LNCaP clone FGC (cell line): ENCODE results near the gene C12orf43.

Experiments used
- DNase-seq: peaks from one replicate; pipeline ENCODE4 v3.0.0-alpha.2; 2011; ENCODE audit warnings: low read depth
- H3K4me3 ChIP-seq: 2 replicates; pipeline ENCODE4 v1.5.1; 2011; ENCODE audit warnings: mild to moderate bottlenecking, low read depth, low read length, control low read depth
- CTCF ChIP-seq: IDR thresholded peaks from 2 replicates; pipeline ENCODE4 v1.5.1; 2012; ENCODE audit warnings: mild to moderate bottlenecking; ENCODE audit not compliant: control insufficient read depth, insufficient read depth; ENCODE audit errors: extremely low read depth

C12orf43 gene

GRCh38 chr12:120999191-121000120, 16.8 kb downstream of the C12orf43 start:
- no peak overlapping the region for H3K4me3 ChIP-seq
- no peak for DNase-seq

GRCh38 chr12:120998435-120998834, 17.9 kb downstream of the C12orf43 start:
- no peak for DNase-seq
- no peak for TF ChIP-seq CTCF

More at GRCh38 chr12:120999191-121000120, 16.8 kb downstream of the C12orf43 start:
- TF ChIP-seq CTCF = no peak

GRCh38 chr12:120997448-120997847, 18.8 kb downstream of the C12orf43 start:
- no peak overlapping the region for H3K4me3 ChIP-seq
- no peak for TF ChIP-seq CTCF
- DNase-seq = no peak

More at GRCh38 chr12:120998435-120998834, 17.9 kb downstream of the C12orf43 start:
- H3K4me3 ChIP-seq = no peak overlapping the region

- no peak overlapping the region for H3K4me3 ChIP-seq
- no peak for DNase-seq
- TF ChIP-seq CTCF = no peak
These were observed 20.0 kb downstream of the C12orf43 start for GRCh38 chr12:120996133-120996746.

- no peak overlapping the region for H3K4me3 ChIP-seq
- no peak for DNase-seq
- TF ChIP-seq CTCF = no peak
These were observed 21.5 kb downstream of the C12orf43 start for GRCh38 chr12:120994589-120995337.

GRCh38 chr12:120994059-120994458, 22.2 kb downstream of the C12orf43 start:
- no peak for DNase-seq
- TF ChIP-seq CTCF = no peak
- no peak overlapping the region for H3K4me3 ChIP-seq
